ENCODE data around the gene BICDL1.
"Not testable (repeated sequence)": the region's sequence is repeated elsewhere in the genome, so short reads cannot be mapped to it uniquely, and the experiment has no call there.

BICDL1 gene, protein sequence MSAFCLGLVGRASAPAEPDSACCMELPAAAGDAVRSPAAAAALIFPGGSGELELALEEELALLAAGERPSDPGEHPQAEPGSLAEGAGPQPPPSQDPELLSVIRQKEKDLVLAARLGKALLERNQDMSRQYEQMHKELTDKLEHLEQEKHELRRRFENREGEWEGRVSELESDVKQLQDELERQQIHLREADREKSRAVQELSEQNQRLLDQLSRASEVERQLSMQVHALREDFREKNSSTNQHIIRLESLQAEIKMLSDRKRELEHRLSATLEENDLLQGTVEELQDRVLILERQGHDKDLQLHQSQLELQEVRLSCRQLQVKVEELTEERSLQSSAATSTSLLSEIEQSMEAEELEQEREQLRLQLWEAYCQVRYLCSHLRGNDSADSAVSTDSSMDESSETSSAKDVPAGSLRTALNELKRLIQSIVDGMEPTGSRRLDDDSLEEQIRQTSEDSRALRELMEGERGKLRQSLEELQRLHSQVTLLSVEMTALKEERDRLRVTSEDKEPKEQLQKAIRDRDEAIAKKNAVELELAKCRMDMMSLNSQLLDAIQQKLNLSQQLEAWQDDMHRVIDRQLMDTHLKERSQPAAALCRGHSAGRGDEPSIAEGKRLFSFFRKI

DNA sequence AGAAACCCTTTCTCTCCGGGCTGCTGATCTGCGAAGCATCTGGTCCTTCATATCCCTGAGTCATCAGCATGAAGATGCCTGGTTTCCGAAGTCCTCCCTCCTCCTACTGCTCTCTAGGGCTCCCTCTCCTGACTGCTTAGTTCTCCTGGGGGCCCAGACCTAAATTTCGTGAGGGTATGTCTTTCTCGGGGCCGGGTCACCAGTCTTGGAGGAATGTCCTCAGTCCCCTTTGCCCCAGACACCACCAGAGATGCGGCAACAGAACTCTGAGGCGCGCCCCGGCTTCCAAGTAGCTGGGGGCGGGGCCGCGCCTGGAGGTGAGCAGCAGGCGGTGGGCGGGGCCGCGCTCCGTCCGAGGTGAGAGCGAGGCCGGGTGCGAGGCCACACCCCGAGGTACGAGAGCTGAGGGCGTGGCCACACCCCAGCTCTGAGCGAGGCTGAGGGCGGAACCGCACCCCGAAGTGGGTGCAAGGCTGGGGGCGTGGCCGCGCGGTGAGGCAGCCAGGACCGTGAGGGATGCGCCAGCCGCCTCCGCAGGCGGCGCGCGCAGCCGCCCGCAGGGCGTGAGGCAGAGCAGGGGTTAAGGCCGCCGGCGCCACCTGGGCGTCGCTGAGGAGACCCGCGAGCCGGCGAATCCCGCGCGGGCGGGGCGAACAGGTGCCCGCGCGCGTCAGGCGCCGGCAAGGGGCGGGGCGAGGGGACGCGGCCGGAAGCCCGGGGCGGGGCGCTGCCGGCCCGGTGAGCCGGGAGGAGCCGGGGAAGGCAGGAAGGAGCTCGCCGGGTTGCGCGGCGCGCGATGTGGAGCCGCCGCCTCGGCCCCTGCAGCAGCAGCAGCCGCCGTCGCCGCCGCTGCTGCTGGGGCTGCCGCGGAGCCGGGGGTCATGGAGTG lies at the start of gene BICDL1:
BICDL1 (plus strand) TSS at position 765 of the 889 bp plus-strand sequence. CDS start 633 bp downstream, outside the sequence.
- DNase-seq = peak; percentile 99

- DNase-seq = peak; percentile 66
These were observed 48.1 kb upstream of the BICDL1 start for GRCh38 chr12:119940897-119941296.

DNA sequence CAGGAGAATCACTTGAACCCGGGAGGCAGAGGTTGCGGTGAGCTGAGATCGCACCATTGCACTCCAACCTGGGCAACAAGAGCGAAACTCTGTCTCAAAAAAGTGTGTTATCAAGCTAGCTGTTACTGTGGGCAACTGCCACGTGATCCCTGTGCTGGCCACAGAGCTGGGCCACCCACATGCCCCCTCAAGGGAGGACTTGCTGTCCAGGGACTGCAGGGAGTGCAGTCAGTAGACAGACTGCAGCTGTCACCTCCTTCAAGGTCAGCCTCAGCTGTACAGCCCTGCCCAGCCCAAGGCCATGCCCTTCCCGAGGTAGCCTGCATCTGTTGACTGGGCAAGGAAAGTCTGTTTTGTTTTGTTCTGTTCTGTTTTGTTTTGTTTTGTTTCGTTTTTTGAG lies 46.6 kb upstream of the BICDL1 start:
- DNase-seq = no peak

DNA sequence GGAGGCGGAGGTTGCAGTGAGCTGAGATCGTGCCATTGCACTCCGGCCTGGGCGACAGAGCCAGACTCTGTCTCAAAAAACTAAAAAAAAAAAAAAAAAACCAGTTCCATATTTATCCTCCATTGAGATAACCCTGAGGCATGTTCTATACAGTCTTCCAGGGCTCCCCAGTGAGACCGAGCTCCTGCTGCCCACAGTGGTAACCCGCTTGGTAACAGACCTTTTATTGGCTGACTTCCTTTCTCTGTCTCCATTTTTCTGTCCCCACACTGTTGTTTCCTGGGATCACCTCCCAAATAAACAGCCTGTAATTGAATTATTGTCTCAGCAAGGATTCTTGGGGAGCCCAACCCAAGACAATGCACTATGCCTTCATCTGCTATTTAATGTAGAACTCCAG lies 42.8 kb upstream of the BICDL1 start:
- no peak for DNase-seq

DNA sequence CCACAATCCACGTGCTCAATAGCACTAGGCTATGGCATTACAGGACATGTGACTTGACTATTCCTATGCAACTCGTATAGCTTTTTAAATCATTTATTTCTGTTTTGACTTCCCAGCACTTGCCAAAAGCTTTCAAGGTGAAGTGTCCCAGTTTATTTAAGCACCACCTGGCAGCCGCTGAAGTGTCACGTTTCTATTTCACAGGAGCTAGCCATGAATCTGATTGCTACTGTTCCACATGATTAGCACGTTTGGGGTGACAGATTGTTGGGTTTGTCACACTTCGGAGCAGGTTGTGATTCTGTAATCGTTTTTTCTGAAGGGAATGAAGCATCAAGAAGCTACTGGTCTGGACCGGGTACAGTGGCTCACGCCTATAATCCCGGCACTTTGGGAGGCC lies 39.9 kb upstream of the BICDL1 start:
- peak; percentile 86 for DNase-seq

GRCh38 chr12:119949594-119949993 lies 39.4 kb upstream of the BICDL1 start:
- no peak for DNase-seq

DNA sequence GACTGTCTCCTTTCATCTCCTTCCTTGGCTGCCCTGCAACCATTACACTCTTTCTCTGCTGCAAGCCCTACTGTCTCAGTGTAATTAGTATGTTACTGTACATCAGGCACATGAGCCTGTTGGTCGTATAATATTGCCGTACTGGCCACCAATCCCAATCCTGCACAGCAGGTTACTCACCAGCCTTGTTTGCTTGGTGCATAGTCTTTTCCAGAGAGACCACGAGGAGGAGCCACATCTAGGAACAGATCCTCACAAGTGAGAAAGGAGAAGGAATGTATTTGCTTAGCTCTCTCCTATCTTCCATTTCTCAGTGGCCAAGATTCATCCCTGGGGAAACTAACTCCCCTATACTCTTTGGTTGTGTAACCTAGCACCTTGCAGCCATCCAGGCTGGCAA lies 33.0 kb upstream of the BICDL1 start:
- no peak for DNase-seq

DNA sequence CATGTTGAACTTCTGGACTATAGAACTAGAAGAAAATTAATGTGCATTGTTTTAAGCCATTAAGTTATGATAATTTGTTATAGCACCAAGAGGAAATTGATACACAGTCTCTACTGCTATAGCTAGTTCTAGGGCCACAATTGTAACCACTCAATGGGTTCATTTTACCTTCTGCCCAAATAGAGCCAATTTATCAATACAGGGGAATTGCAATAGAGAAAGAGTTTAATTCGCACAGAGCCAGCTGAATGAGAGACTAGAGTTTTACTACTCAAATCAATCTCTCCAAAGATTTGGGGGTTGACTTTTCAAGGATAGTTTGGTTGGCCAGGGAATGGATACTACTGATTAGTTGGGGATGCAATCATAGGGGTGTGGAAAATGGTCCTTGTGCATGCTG lies 31.9 kb upstream of the BICDL1 start:
- no peak for DNase-seq

GRCh38 chr12:119959435-119959834 lies 29.6 kb upstream of the BICDL1 start:
- DNase-seq = no peak

GRCh38 chr12:119964123-119964522 lies 24.9 kb upstream of the BICDL1 start:
- DNase-seq = no peak

DNA sequence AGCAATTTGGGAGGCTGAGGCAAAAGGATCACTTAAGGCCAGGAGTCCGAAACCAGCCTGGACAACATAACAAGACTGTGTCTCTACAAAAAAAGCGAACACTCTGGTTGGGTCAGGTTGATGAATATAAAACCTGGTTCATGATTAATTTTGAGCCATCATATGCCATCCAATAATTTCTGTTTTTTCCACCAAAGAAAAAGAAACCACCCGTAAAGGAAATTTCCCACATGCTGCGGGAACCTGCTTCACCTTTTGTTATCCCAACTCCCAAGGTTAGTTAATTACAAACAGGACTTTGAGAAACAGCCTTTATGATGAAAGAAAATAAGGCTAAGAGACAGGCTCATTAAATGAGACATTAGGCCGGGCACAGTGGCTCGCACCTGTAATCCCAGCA lies 24.1 kb upstream of the BICDL1 start:
- DNase-seq = no peak

DNA sequence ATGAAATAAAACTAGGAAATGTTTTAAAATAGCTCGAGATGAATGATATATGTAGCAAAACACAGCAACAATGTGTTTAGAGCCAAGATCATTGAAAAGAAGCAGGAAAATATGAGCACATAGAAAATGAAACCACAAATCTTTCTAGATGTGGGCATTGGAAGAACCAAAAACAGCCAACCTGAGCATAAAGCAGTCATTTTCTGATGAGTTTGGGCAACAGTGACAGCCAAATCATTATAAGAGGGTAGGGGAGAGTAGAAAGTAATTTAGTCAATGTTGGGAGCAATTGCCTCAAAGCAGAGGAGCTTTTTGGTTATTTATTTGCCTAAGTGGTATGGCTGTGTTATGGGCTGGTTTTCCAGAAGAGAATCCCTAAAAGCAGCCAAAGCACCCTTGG lies 8.8 kb upstream of the BICDL1 start:
- DNase-seq = no peak

DNA sequence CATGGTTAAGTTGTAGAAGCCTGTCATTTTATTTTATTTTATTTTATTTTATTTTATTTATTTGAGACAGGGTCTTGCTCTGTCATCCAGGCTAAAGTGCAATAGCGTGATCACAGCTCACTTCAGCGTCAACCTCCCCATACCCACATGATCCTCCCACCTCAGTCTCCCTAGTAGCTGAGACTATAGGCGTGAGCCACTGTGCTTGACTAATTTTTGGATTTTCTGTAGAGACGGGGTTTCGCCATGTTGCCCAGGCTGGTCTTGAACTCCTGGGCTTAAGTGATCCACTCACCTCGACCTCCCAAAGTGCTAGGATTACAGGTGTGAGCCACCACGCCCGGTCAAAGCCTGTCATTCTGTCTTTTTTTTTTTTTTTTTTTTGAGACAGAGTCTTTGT lies 8.3 kb upstream of the BICDL1 start:
- DNase-seq = not testable (repeated sequence)

- DNase-seq = peak; percentile 64
These were observed 310 bp downstream of the BICDL1 start for GRCh38 chr12:119989361-119989730.

- DNase-seq = no peak
These were observed 820 bp downstream of the BICDL1 start for GRCh38 chr12:119989731-119990381.

GRCh38 chr12:119990382-119990874 lies 1.4 kb downstream of the BICDL1 start:
- no peak for DNase-seq

DNA sequence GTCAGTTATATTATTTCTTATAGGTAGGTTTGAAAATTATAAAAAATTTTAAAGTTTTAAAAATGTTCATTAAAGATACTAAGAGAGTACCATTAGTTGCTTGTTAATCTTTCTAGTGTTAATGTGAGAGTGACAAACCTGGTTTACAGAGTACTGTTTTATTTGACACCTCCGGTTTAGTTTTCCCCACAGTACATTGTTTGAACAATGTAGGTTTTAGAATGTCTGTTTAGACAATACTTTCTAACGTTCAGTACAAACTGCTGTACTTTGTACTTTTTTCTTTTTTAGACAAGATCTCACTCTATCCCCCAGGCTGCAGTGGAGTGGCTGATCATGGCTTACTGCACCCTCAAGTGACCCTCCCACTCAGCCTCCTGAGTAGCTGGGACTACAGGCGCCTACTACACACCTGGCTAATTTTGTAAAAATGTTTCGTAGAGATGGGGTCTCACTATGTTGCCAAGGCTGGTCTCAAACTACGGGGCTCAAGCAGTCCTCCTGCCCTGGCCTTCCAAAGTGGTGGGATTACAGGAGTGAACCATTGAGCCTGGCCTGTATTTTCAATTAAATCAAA lies 3.2 kb downstream of the BICDL1 start:
- DNase-seq = no peak

DNA sequence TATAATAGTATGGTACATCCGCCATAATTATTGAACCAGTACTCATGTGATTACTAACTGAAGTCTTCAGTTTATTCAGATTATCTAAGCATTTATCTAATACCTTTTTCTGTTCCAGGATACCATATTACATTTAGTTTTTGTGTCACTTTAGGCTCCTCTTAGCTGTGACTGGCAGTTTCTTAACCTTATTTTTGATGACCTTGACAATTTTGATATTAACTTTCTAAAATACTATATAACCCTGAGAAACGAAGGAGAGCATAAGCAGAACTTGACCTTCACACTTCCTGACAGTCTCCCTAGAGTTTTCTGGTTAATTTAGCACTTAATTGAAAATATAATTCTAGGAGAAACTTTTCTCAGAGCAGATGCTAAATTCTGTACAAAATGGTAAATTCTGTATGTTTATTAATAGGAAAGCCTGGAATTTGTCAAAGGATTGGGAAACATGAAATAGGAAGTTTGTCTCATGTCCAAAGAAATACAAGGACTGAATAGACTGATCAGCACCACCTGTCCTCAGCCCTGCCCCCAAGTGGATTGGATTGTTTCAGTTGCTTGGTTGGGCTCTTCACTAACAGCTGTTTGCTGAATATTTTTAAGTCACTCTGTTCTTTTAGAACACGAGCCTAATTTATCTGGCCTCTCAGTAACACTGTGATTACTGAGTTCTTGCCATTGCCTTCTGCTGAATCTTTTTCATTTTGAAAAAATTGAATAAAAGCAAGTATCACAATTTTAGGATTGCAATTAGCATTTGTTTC lies 6.0 kb downstream of the BICDL1 start:
- no peak for DNase-seq

DNA sequence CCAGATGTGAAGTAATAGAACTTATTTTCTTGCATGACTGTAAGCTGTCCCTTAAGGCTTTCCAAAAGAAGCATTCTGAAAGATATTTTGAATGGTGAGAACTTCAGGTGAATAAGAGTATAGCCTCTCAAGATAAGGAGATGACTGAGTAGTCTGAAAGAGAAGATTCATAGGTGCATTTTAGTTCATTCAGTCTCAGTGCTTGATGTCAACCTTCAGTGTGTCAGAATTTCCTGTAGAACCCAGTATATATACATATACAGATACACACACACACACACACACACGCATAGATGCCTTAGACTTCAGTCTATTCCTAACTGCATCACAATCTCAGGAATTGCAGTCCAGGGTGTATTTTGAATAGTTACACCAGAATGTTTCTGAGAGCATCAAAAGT lies 7.4 kb downstream of the BICDL1 start:
- DNase-seq = no peak

DNA sequence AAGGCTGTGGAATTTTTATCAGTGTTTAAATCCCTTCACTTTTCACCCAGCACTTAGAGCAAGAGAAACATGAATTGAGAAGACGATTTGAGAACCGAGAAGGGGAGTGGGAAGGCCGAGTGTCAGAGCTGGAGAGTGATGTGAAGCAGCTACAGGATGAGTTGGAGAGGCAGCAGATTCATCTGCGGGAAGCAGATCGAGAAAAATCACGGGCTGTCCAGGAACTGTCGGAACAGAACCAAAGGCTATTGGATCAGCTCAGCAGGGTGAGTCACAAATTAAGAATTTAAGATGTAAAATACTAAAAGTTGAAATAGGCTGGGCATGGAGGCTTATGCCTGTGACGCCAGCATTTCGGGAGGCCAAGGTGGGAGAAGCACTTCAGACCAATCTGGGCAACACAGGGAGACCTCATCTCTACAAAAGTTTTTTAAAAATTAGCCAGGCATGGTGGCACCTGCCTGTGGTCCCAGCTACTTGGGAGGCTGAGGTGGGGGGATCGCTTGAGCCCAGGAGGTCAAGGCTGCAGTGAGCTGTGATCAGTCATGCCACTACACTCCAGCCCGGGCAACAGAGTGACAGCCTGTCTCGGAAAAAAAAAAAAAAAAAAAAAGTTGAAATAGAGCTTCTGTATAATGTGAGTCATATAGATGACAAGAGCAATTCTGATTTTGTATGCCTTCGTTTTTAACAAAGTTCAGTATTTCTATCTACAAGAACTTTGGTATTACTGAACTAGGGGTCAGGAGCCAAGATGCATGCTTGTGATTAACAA lies 9.6 kb downstream of the BICDL1 start:
- DNase-seq = no peak

DNA sequence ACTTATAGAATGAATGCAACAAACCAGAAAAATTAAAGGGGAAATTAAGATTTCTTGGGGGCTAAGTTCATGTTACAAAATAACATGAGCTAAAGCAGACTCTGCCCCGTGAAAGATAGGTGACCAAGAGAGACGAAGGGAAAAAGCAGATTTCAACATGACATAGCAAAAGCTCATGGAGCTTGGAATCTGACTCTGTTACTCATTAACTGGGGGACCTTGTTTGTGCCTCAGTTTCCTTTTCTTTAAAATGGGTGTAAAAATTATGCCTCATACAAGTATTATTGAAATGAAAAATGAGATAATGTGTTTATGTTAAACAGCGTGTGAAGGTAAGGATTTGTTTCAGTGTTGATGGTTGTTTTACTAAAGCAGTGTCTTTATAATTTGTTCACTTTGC lies 11.5 kb downstream of the BICDL1 start:
- DNase-seq = no peak
